HG02970 (cell line): ENCODE measurements around the gene DPYSL4.
"Not testable (repeated sequence)": the region's sequence is repeated elsewhere in the genome, so short reads cannot be mapped to it uniquely, and the experiment has no call there.

Source experiments
- ATAC-seq: cut with Tn5 transposase; IDR thresholded peaks from one replicate; pipeline ENCODE4 v1.9.1; 2021; ENCODE audit warnings: mild to moderate bottlenecking, moderate library complexity, moderate number of reproducible peaks; ENCODE audit not compliant: unreplicated experiment, low FRiP score

DPYSL4 gene

DNA sequence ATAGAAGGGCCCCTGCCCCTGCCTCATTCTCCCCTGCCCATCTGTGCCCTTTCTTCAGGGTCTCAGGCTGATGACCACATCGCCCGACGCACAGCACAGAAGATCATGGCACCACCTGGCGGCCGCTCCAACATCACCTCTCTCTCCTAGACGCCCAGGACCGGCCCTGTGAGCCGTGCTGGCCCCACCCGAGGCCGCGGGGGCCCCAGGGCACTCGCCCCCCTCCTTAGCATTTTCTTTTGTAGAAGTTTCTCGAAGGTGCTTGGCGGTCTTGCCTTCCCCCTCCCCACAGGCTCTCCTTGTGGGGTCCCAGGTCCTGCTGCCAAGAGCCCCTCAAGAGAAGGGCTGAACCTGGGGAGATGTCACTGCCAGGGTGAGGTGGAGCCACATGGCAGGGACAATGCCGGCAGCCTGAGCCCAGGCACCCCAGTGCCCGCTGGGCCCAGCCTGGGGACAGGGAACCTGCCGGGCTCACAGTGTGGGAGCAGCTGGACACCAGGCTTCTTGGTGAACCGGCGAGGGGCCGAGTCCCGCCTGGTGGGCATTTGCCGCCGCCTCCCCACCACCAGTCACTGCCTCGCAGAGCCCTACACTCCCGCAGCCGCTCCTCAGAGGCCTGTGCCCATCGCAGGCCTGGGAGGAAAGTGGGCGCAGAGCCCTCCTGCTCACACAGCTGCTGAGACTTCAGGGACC, 18.2 kb downstream of the DPYSL4 start:
- ATAC-seq = no peak

DNA sequence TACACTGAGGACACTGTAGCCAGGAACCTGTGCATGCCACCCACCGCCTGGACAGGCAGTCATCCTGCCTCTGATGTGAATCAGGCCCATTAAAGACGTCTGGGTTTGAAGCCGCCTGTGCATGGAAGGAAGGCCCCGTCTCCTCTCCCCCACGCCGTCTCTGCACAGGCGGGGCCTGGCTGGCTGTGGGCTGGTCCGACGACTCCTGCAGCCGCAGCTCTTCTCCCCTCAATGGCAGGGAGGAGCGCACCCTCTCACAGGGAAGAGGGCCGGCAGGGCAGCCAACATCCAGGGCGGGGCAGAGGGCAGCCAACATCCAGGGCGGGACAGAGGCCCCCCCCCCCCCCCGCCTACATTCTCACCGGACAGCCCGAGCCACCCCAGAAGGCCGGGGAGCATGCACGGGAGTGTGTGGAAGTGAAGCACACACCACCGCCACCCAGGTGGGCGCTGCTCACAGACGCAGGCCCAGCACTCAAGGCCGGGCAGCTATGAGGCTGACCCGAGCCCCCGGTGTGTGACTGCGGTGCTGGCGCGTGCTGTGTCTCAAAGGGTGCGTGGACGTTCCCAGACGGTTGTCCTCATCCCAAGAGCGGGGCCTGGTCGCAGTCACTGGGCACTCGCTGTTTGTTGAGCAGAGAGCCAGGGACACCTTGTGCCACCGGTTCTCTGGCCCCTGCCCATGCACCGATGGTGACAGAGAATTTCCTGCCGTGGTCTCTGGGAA, 19.1 kb downstream of the DPYSL4 start:
- no peak for ATAC-seq

DNA sequence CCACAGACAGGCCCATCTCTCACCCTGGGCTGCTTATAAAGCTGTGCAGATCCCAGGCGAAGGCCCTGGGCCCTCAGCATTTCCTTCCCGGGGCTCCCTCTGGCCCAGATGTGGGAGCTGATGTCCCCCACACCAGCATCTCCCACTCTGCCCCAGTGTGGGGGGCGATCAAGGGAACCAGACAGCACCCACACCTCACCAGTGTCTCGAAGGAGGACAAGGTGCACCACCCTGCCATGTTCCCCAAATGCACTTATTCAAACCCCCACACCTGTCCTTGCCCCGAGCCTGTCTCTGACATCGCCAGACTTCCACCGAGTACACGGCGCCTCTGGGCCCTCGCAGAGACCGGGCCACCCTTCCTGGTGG, 19.6 kb downstream of the DPYSL4 start:
- ATAC-seq = no peak

DNA sequence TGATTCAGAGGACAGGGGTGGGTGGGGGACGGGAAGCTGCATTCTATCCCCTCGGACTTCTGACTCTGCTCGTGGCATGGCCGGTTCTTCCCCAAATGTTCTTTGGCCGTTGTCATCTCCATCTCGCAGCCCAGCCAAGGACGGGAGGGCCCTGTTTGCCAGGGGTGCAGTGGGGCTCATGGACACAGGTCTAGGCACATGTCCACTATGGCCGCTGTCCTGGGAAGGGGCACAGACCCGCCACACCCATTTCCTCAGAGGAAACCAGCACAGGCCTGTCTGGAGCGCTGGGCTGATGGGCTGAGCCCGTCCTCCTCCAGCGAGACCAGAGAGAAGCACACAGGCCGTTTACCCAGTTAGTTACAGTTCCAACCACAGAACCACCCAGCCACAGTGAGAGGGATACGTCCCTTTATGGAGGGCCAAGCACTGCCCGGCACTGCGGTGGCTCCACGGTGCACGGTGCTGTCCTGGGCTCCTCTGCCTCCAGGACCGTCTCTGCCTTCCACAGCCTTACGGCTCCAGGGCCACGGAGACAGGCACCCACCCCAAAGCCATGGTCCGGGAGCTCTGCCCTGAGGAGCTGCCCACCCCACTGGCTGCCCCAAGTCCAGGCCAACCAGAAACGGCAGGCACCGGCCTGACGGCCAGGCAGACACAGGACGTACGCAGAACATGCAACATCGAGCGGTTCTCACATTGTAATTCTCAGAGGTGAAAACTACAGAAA, 20.2 kb downstream of the DPYSL4 start:
- no peak for ATAC-seq

DNA sequence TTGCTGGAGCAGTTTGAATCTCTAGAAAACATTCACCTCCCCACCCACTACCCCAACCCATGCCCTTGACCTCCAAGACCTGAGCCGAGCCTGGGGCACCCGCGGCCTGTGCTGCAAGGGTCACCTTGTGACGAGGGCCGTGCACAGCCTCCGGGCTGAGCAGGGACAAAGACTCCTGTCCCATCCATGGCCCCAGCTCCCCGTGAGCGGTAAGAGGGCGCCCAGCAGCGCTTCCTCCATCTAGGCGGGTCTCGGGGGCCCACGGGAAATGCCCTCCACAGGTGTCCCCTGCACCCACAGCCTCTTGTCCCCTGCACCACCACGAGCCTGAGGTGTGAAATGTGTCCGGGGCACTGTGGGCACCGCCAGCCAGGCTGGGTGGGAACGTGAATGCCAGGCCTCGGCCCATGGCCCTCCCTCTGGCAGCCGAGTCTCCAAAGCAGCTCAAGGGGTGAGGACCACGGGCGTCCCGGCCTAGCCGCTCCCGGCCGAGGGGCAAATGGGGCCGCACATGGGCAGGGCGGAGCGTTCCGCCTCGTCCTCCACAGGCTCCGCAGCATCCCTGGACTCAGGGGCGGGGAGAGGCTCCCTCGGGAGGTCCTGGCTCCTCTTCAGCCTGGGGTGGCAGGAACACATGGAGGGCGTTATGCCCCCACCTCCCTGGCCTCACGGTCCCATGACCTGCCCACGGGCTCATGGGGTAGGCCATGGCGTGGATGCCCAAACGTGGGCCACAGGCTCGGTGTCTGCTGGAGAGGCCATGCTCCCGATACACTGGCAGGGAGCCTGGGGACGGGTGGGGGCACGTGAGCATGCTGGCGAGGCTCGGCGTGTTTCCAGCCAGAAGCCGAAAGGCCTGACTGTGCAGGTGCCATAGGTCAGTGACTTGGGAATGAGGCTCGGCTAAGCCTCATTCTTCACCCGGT, 21.1 kb downstream of the DPYSL4 start:
- ATAC-seq = no peak

DNA sequence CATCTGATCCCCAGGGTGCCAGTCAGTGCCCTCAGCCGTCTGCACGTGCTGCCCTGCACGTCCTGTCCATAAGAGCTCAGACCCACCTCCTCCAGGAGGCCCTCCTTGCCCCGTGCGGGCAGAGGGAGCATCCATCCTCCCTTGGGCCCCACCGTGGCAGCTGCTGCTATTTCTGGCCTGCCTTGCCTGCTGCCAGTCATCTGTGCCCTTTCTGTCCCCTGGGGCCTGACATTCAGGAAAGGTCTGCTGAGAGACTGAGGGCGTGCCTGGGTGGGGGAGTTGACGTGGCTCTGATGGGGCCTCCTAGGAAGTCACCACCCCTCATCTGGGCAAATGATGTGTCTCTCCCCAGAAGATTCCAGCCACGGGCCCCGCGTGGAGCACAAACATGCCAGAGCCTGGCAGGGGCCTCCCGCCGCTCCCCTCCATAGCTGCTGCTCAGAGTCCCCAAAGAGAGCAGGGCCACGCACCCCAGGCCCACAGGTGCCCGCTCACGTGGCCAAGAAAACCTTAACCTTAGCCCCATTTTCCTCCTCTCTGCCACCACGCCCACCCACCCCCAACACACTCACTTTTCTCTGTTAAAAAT, 21.8 kb downstream of the DPYSL4 start:
- no peak for ATAC-seq

DNA sequence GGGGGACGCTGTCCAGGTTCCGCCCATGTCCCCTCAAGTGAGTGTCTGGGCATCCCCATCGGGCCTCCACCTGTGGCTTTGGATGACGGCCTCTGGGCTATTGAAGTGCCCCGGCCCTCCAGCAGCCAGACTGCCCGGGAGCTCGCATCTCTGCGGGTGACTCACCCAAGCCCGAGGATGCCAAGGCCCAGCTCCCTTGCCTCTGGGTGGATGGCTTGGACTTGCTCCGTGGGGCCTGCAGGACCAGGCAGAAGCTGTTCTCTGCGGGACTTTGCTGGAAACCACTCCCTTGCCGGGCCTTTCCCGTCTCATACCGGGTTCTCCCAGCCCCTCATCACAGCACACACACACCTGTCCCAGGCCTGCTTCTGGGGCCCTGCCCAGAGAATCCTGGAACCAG, 22.4 kb downstream of the DPYSL4 start:
- no peak for ATAC-seq

DNA sequence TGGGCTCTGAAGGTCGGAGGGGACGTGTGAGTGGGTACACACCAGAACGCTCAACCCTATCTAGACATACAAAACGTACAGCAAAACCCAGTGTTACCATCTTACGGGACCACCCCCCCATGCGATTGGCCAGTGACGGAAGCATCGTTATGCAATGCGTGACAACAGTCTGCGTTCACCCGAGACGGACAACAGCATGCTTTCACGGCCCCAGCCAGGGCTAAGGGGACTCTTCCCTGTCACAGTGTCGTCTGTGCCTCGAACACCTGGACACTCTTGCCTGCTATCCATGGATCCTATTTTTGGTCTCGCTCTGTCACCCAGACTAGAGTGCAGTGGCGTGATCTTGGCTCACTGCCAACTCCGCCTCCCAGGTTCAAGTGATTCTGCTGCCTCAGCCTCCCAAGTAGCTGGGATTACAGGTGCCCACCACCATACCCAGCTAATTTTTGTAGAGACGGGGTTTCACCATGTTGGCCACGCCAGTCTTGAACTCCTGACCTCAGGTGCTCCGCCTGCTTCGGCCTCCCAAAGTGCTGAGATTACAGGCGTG, 23.3 kb downstream of the DPYSL4 start:
- no peak for ATAC-seq

DNA sequence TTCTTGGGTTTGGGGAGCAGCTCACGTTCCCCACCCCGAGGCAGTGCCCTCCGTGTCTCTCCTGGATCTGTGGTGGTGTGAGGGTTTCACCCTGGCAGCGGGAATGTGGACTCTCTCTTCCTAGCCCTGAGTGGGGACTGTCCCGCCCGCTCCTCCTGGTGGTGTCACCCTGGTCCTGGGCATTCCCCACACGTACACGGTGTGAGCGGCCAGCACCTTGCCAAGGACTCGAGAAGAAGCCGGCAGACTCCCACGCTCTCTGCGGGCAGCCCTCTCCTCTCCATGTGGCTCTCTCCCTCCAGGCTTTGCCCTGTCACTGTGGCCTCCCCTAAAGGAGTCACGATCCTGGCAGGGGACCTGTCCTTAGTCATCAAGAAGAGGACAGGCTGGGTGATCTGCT, 24.0 kb downstream of the DPYSL4 start:
- no peak for ATAC-seq

DNA sequence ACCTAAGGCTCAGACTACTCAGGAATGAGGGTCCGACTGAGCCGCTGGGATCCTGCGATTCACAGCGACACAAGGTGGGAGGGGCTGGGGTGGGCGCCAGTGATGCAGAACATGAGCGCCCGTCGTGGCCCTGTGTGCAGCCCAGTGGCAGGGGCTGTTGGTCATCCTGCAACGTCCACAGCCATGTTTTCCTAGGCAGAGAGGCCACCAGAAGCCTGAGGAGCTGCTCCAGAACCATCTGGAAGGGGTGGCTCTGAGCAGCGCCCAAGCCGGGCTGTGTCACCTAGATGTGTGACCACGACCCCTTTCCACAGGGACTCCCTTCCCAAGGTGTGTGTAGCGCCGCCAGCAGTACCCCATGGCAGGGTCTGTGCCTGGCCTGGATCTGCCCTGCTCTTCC, 24.5 kb downstream of the DPYSL4 start:
- ATAC-seq = no peak

DNA sequence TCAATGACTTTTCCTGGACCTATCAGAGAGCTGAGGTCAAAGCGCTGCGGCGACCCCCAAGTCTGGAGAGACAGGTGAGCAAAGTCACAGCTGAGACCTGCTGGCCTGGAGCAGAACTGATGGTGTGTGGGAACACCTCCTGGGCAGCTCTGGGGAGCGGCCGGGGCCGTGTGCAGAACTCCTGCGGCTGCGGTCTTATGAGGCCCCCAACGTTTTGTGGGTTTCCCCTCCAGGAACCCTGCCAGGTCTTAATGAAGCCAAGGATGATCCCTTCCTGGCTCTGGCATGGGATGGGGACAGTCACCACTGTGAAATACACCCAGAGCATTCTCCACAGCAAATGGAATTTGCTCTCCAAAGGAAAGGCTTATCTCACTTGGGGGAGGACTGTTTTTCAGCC, 26.1 kb downstream of the DPYSL4 start:
- no peak for ATAC-seq

DNA sequence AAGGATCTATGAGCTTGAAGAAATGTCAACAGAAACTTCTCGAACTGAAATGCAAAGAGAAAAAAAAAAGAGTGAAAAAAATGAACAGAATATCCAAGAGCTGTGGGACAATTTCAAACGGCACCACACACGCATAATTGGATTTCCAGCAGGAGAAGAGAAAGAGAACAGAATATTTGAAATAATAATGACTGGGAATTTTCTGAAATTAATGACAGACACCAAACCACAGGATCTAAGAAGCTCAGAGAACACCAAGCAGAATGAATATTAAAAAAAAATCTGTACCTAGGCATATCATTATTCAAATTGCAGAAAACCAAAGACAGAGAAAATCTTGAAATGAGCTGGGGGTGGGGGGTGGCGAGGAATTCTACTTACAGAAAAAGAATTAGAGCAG, 27.2 kb downstream of the DPYSL4 start:
- ATAC-seq = no peak

DNA sequence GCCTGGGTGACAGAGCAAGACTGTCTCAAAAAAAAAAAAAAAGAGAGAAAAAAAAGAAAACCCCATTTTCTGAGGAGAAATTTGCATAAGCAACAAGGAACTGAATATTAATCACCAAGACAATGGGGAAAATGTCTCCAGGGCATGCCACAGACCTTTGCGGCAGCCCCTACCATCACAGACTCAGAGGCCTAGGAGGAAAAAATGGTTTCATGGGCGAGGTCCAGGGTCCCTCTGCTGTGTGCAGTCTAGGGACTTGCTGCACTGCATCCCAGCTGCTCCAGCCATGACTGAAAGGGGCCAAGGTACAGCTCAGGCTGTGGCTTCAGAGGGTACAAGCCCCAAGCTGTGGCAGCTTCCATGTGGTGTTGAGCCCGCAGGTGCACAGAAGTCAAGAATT, 29.7 kb downstream of the DPYSL4 start:
- ATAC-seq = not testable (repeated sequence)

DNA sequence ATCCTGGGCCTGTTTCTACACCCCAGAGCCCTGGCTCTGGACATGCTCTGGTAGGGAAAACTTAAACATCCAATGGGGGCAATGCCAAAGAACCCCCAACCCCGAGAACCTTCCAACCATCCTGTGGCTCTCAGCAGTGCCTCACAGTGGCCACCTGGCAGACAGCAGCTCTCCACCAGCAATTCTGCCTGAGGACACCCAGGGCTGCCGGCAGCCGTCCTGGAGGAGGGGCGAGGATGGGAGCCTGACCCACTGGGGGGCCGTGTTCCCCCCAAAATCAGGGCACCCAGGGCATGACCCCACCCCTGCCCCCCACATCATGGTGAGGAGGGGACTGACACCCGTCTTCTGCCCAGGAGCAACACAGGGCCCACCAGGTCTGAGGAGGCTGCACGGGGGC, 32.7 kb downstream of the DPYSL4 start:
- ATAC-seq = no peak

DNA sequence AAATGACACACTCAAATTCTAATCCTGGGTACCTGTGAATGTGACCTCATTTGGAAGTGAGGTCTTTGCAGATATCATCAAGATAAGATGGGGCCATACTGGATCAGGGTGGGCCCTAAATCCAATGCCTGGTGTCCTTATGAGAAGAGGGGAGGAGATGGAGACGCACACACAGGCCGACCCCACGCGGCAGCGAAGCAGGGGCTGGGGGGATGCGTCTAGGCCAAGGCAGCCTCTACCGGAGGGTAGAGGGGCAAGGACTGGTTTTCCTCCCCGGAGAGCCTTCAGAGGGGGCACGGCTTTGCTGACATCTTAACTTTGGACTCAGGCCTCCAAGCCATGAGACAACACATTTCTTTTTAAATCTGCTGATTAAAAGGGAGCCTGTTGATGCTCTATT, 33.3 kb downstream of the DPYSL4 start:
- no peak for ATAC-seq

DNA sequence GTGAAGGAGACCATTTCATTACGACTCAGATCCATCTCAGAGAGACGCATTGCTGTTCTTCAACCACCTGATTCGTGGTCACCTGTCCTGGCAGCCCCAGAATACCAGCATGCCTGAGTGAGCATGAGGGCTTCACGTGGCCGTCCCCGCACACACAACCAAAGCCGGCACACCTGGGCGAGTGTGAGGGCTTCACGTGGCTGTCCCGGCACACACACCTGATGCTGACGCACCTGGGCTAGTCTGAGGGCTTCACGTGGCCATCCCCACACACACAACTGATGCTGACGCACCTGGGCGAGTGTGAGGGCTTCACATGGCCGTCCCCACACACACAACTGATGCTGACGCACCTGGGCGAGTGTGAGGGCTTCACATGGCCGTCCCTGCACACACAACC, 34.2 kb downstream of the DPYSL4 start:
- not testable (repeated sequence) for ATAC-seq

DNA sequence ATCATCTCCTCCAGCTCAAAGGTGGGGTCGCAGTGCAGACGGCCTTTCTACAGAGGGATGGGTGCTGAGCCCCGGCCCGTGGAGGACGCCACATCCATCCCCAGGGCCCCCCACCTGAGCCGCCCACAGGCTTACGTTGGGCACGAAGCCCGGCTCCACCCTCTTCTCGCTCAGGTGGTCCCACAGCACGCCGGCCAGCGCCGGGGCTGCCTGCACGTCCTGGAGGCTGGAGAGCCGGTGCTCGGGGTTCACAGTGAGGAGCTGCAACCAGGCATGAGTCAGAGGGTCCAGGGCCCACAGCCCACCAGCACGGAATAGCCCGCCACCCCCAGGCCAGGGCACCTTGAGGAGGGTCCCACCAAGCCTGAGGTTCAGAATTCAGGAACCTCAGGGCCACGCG, 36.0 kb downstream of the DPYSL4 start:
- ATAC-seq = no peak

DNA sequence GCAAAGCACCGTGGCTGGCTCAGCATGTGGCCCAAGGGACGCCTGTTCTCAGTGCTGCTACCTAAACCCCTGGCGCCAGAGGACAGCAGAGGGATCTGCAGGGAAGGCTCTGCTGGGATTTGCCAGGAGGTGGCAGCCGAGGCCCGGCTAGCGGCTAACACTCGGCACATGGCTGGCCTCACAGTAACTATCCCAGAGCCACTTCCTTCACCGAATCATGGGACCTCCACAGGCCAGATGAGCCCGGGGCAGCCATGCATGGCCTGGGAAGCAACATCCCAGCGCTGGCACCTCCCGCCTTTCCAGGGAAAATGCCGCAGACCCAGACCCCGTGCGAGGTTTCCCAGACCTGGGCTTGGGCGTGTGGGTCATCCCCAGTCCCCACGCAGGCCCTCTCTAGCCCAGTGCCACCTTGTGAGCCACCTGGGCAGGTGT, 36.4 kb downstream of the DPYSL4 start:
- ATAC-seq = no peak

DNA sequence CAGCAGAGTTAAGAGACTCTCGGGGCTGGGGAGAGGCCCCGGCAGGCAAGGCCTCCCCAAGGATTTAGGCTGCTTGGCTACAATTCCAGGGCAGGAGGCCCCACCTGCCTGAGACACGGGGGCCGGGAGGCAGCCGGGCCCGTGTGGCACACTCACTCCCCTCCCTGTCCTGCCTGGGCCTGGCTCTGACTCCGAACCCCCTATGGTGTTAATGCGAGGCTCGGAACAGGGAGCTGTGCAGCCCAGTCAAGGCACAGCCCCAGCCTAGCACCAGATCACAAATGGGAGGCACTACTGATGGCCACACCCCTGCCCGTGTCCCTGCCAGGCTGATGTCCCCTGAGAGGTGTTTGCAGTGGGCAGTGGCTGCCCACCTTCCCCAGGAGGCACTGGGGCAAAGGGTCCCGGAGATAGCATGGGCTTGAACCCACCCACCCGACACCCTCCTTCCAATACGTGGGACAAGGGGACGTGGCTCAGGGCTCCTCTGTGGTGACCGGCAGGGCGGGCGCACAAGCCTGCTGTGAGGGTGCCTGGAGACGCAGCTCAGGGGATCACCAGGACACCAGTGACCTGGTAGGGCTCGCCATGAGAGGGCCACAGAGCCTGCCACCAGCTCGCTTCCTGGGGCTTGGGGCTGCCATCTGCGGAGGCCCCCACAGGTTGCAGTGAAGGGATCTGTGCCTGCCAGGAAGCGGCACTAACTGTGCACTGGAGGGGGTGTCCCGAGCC, 37.0 kb downstream of the DPYSL4 start:
- no peak for ATAC-seq
